HepG2 (cell line): ENCODE measurements around the gene KAZALD1. TPM values are rescaled to one million over a fixed set of nuclear protein-coding genes. Genes with fewer than 3 reads are reported as not detected.

Experiments used
- CBX1 ChIP-seq: IDR thresholded peaks from one replicate; pipeline ENCODE4 v1.6.1; 2016; ENCODE audit warnings: antibody characterized with exemption, low read depth
- CEBPZ ChIP-seq: IDR thresholded peaks from 2 replicates; pipeline ENCODE4 v1.6.1; 2012; ENCODE audit warnings: low read length, improper control_type of control experiment
- NBN ChIP-seq: fragments of 450-650 bp; conservative IDR thresholded peaks from 2 replicates; pipeline ENCODE4 v1.6.1; 2017
- NFAT5 ChIP-seq: sonication (generic); formaldehyde crosslinking; IDR thresholded peaks from 2 replicates; pipeline ENCODE4 v1.4.0; 2020; ENCODE audit warnings: missing genetic modification reagents
- TEAD3 ChIP-seq: optimal IDR thresholded peaks from 2 replicates; pipeline ENCODE3; 2016; ENCODE audit warnings: borderline replicate concordance
- ZHX2 ChIP-seq, 2 experiments: sonication (generic) in 1 of 2; formaldehyde crosslinking in 1 of 2; IDR thresholded peaks; 2 replicates each; pipeline versions ENCODE4 v1.6.1 to v1.9.0; 2014 to 2022; ENCODE audit warnings: antibody characterized with exemption in 1 of 2, borderline replicate concordance in 1 of 2, inconsistent platforms in 1 of 2, low read depth in 1 of 2, missing genetic modification reagents in 1 of 2
- ZNF746 ChIP-seq: sonication (generic); formaldehyde crosslinking; IDR thresholded peaks from 2 replicates; pipeline ENCODE4 v1.8.0; 2022; ENCODE audit warnings: mild to moderate bottlenecking, missing genetic modification reagents
- ZNF777 ChIP-seq: sonication (generic); formaldehyde crosslinking; IDR thresholded peaks from 2 replicates; pipeline ENCODE4 v1.4.0; 2020; ENCODE audit warnings: missing genetic modification reagents
- ZNF83 ChIP-seq: sonication (generic); formaldehyde crosslinking; IDR thresholded peaks from 2 replicates; pipeline ENCODE4 v1.4.0; 2020; ENCODE audit warnings: missing genetic modification reagents, mild to moderate bottlenecking, borderline replicate concordance
- ZZZ3 ChIP-seq: sonication (generic); formaldehyde crosslinking; IDR thresholded peaks from 2 replicates; pipeline ENCODE4 v1.4.0; 2020; ENCODE audit warnings: missing genetic modification reagents, mild to moderate bottlenecking, borderline replicate concordance
- polyA plus RNA-seq, 8 experiments: library from polyadenylated mRNA; depleted of rRNA in 3 of 8; stranded (reverse) in 7 of 8; unstranded in 1 of 8; fragments of >200 nt; fragmentation: Illumina TruSeq in 4 of 8; extraction: Trizol in 4 of 8; gene quantifications; 2 replicates each; pipeline versions ENCODE4 v1.2.1 to v1.2.3, GENCODE V29; 2011 to 2016; ENCODE audit warnings: low read depth in 4 of 8, missing spikeins in 1 of 8, mixed read lengths in 1 of 8; ENCODE audit not compliant: insufficient read depth in 1 of 8
- total RNA-seq, 5 experiments: library from RNA; depleted of rRNA; stranded (reverse); fragments of >200 nt; fragmentation: Illumina TruSeq; extraction: Trizol; gene quantifications; 2 replicates each; pipeline ENCODE4 v1.2.3, GENCODE V29; 2016; ENCODE audit warnings: low read depth in 1 of 5
- TF ChIP-seq, protein P1 (sequence below): sonication (generic); formaldehyde crosslinking; IDR thresholded peaks from 2 replicates; pipeline ENCODE4 v1.5.1; 2020; ENCODE audit warnings: mild to moderate bottlenecking, missing genetic modification reagents, moderate library complexity

KAZALD1 gene
- total and polyA plus RNA-seq, 2 of the 13 experiments (the other 11 are each of a cell fraction or from before 2014, with no cell fraction given) = 16.7 to 27.7 TPM

DNA sequence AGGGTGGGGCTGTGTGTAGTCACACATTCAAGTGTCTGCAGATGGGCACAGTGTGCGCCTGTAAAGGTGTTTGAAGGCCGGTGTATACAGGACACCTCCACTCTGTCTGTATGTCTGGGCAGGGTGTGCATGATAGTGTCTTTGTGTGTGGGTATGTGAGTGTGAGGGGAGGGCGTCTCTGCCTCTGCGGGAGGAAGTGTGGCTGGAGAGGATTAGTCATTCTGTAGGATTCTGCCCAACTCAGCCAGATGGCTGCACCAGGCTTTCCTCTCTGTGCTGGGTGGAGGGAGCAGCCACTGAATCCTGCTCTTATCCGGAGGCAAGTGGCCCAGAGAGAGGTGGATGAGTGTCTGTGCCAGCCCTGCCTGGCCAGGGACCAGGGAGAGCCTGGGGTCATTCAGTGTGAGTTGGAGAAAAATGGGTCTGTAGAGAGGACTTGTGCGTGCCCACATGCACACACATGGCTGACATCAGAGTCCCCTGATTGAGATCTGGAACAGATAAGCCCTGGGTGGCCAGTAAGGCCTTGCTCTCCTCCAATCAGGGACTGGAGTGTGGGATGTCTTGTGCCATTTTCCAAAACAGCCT lies 29.1 kb upstream of the KAZALD1 start (continued):
- 0 out of 2 replicates have a peak, but pooled peaks have one; percentile 10 for TF ChIP-seq ZHX2 (IDR thresholded peaks at IDR 0.05; ENCODE audit: low read depth)
- TF ChIP-seq ZHX2 (CRISPR knock-in tag; IDR thresholded peaks at IDR 0.05; ENCODE audit: borderline replicate concordance) = no peak
- no peak for TF ChIP-seq NBN
- no peak for TF ChIP-seq CEBPZ
- TF ChIP-seq CBX1 = no peak
- TF ChIP-seq ZNF83 (CRISPR knock-in tag) = no peak
- TF ChIP-seq ZZZ3 = no peak
- TF ChIP-seq ZNF746 (CRISPR knock-in tag) = no peak
- no peak for TF ChIP-seq NFAT5
- TF ChIP-seq, protein P1, sequence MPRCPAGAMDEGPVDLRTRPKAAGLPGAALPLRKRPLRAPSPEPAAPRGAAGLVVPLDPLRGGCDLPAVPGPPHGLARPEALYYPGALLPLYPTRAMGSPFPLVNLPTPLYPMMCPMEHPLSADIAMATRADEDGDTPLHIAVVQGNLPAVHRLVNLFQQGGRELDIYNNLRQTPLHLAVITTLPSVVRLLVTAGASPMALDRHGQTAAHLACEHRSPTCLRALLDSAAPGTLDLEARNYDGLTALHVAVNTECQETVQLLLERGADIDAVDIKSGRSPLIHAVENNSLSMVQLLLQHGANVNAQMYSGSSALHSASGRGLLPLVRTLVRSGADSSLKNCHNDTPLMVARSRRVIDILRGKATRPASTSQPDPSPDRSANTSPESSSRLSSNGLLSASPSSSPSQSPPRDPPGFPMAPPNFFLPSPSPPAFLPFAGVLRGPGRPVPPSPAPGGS (CRISPR knock-in tag) = no peak
- TF ChIP-seq ZNF777 (CRISPR knock-in tag) = no peak
- TF ChIP-seq TEAD3 (CRISPR knock-in tag) = peak; percentile 7
